GDM1 (cell line): ENCODE data around the gene CATSPER3.

ENCODE experiments used
- DNase-seq: peaks from one replicate; lab custom pipeline; 2025; lab: John Stamatoyannopoulos, UW

The CATSPER3 gene

DNA sequence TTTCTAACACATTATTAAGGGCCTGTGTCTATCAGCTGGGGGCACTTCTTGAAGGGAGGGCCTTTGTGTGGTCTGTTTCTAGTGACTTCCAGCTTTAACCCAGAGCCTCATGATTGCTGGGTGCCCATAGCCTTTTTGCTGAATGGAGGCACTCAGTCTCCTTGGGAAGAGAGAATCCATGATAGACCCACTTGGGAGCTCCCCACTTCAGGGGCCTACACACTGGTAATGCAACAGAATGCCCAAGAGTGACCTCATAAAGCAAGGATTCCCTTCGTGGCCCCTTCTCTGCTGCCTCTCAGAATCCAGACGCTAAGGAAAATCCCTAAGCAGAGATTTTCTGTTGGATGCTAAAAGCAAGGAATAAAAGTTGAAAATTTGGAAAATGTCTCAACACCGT, at the start of gene CATSPER3:
TSS of gene CATSPER3 (plus strand) at position 301 of the 400 bp plus-strand sequence. CDS start at position 386, 85 bp downstream.
- no peak for DNase-seq

DNA sequence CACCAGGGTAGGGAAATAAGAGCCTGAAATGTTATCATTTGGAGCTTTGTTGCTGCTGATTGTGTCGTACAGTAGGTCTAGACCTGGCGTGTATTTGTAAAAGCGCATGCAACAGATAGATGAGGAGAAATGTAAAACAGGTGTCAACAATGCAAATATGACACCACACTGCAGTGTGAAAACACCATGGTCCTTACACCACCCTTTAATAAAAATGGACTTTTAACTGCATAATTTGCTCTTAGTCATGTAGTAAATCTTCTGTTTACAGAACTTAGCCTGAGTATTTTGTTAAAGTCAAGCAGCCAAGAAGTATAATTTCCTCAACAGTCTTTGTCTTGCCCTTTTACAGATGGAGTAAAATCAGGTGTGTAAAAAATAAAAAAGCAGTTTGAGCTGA, 48.8 kb upstream of the CATSPER3 start:
- DNase-seq, result no peak

DNA sequence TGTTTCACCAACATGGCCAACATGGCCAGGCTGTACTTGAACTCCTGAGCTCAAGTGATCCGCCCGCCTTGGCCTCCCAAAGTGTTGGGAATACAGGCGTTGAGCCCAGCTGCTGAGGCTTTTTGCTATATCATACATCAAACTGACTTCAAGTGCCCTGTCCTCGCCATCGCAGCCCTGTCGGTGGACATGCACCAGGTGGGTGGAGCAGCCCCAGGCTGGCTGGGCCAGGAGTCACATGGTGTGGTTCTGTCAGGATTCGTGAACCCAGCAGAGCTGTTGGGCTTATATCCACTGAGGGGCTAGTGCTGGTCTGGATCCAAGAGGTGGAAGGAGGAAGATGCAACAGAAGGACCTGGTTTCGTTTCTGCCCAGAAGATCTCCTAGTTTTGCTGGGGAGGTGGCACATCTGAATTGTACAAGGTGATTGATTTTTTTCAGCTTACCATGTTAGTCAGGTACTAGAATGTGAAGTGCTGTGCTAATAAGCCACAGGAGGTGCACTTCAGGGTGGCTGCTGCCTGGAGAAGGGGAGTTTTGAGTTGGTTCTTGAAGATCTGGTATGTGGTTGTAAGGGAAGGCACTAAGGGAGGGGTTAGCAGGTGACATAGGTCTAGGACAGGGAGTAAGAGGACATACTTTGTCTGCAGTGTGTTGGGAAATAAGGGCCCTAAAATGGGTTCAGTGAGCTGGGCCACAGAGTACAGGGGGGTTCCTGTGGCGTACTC, 46.7 kb upstream of the CATSPER3 start:
- DNase-seq, result no peak

- DNase-seq, result no peak
These were observed 35.2 kb upstream of the CATSPER3 start for GRCh38 chr5:134932508-134932907.

GRCh38 chr5:134934202-134934601, 33.5 kb upstream of the CATSPER3 start:
- DNase-seq, result no peak

DNA sequence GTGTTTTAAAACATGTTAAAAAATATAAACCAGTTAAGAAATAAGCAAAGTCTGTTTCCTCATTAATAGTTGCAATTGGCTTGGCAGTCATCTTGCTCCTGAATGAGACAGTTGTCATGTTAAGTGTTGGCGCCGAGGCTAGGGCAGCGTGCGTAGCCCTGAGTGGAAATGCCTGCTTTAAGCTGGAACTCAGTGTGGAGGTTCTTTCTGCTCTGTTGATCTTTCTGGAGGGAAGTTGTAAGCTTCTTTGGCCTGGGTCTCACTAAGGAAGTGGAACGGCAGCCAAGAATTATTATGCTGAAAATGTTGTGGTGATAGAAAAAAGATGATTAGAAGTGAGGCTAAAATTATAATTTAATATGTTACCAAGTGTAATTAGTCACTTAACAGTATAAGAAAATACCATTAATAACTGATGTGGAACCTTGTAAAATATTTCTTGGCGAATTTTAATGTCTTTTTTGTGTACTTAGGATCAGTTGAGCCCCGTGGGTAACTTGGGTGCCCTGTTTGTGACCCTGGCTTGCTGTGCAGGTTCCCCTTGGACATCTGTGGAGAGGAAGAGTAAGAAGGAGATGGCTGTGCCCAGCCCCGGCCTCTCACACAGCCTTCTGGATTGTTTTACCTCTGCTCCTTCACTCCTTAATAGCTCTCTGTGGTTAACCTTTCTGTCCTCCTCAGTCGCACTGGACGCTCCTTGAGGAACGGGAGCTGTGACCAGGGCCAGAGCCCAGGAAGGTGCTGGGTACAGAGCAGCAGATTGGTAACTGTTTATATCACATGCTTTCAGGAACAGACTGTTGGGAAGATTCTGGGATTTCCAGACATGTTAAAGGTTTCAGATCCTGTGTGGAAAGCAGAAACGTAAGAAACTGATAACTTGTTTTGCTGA, 31.8 kb upstream of the CATSPER3 start:
- no peak for DNase-seq

DNA sequence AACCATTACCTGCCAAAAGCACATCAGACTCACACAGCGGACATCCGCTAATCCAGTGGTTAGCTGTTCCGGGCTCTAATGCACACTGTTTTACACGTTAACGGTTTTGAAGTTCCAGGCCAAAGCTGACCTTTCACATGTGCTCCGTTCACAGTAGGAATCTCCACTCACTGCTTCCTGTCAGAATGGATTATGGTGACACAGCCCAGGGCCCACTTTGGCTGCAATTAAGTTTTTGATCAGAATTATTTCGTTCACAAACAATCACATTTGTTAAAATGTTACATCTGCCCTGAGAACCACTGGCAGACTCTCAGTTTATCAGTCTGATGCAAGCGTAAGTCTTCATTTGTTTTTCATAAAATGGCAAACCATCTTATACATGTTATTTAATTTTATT, 30.2 kb upstream of the CATSPER3 start:
- DNase-seq, result no peak

DNA sequence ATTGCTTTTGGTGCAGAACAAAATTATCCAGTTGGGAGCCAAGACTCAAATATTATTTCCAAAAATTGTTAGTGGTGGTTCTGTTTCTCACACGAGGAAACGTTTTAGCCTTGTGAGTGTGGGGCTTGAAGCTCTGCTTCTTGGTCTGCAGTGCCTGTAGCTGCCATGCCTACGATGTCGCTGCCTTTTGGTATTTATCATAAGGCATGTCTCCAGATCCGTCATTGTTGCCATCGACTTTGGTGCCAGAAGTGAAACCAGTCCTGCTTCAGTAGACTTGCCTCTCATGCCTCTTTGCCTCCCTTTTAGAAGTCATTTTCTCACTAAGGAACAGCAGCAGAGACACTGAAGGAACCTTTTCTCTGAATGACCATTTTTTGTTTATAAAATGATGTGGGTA, 29.7 kb upstream of the CATSPER3 start:
- DNase-seq, result no peak

DNA sequence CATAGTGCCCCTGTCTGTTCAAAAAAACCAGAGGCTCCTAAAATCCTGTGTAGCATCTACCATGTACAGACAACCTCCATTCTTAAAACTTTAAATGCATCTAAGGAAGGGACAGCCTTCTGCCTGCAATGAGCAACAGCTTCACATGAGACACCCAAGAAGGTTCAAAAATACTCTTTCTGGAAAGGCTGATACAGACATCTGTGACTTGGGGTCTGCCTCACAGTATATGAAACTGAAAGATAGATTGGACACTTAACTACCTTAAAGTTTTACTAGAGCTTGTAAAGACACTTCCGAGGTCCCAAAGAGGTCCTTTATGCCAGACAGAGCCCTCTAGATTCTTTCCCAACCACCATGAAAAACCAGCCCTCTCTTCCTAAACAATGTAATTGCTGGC, 28.2 kb upstream of the CATSPER3 start:
- DNase-seq, result no peak

- DNase-seq, result no peak
These were observed 24.2 kb upstream of the CATSPER3 start for GRCh38 chr5:134943547-134943946.

GRCh38 chr5:134944630-134945029, 23.1 kb upstream of the CATSPER3 start:
- DNase-seq, result no peak

DNA sequence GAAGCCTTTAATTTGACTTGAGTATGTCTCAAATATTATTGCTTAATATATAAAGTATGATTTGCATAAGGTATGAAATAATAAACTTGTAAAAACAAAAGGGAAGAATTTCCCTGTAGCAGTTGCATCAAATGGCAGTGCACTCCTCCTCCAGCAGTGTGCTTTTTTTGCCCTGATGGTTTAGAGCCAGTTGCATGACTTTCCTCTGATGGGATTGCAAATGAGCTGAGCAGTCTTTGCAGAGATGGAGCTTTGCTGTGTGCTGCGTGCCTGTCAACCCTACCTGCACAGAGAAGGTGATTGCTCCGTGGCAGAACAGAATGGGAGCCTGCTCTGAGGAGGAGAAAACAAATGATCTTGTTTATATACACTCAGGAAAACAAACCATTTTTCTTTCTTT, 22.7 kb upstream of the CATSPER3 start:
- DNase-seq, result no peak

DNA sequence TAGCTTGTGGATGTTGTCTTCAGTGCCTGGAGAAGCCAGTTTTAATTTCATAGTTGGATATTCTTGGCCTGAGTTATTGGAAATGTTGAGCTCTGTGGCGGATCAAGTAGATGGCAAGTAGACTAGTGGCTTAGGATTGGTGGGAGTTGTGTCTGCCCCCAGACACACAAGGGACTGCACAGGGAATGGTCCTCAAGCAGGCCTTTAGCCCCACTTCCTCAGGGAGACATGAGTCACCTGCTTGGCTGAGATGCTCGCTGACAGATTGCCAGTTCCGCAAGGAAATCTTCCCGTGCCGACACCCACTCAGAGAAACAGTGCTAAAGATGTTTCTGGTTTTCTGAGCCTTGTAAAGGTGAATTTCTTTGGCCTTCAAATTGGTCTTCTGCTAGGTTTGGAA, 18.8 kb upstream of the CATSPER3 start:
- no peak for DNase-seq

DNA sequence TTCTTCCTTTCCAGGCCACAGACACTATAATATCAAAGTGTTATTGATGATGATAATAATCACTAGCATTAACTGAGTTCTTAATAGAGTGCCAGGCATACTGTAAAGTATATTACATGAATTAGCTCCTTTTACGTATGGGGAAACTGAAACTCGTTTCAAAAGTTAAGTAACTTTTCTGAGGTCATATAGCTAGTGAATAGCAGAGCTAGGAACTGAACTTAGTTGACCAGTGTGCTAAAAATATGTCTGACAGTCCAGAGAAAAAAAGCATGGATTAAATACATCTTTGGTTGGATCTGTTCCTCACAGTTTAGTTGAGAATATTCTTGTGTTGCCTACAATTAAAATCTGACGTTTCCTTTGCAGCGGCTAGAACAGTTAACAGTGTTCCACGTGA, 18.4 kb upstream of the CATSPER3 start:
- DNase-seq, result no peak

DNA sequence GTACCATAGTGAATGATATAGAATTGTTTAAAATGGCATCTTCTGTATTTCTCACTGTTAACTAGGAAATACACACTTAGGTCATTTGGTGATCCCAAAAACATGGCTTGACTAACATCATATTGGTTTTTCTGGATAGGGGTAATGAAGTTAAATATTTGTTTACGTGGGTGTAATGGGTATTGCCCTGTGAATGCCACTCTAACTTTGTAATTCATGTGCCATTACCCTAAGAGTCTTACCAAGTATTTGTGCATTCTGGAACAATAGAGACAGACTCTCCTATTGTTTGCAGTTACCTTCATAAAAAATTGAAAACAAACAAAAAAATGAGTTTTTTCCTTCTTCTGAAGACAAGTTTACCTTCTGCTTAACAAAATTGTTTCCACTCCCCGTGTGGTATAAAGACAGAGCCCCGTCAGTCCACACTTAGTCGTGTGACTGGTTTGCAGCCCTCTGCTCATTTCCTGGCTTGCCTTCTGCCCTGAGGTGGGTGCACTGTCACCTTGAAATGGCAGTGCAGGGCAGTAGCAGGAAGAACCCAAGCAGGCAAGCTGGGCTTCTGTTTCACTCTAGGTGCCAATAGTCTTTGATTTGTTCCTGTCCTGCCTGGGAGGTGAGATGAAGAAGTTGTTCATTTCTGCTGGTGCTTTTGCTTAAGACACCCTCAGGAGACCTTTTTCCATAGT, 9.6 kb upstream of the CATSPER3 start:
- DNase-seq, result no peak

- no peak for DNase-seq
These were observed 9.0 kb upstream of the CATSPER3 start for GRCh38 chr5:134958755-134959154.

DNA sequence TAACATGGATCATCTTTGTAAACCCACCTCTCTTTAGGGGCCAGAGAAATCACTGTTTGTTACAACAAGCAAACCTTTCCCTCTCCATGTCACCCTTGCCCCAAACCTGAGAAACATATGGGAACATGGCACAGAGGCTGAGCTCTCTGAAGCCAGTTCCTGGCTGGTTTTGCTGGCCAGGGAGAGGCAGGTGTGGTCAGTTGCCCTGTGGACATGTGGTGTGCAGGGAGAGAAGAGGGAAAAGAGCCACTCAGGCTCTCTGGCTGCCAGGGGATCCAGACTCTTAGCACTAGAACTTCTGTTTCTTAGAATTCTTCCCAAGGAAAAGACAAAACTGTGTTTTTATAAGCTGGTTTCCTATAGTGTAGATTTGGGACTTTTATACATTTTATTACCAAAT, 4.6 kb upstream of the CATSPER3 start:
- no peak for DNase-seq

DNA sequence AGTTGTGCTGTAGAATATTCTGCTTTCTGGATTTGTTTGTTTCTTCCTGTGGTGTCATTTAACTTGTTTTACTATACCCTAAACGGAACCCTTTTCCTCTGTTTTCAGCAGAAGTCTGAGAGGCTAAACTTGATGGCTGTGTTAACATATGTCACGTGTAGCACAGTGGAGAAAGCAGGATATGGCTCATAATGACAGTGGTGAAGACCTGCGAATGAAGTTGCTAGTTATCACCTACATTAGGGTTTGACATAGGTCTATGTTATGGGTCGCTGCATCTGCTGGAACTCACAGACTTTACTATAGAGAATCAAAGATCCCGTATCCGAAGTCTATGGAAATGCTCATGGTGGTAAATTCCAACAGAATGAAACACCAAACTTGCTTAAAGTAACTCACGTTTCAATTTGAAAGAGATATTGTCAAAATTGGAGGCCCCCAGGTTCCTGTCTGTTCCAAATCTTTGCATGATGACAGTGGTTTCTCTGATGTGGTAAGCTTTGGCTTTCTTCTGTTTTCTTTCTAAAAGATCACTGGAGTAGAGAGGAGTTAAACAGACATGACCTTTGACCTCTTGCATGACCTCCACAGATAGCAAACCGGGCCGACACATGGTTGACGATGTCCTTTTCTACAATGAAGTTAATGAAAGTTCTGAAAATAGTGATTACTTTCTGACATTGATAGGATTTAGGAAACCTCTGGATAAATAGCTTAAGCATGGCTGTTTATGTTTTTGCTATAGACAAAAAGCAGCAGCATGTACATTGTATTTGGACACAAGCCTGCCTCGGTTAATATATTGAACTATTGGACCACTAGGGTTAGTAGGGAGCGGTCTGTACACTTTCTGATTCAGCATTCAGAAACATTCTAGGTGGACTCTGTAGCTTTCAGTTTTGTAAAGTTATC, 3.1 kb upstream of the CATSPER3 start:
- no peak for DNase-seq

GRCh38 chr5:134965271-134965825, 2.4 kb upstream of the CATSPER3 start:
- no peak for DNase-seq

DNA sequence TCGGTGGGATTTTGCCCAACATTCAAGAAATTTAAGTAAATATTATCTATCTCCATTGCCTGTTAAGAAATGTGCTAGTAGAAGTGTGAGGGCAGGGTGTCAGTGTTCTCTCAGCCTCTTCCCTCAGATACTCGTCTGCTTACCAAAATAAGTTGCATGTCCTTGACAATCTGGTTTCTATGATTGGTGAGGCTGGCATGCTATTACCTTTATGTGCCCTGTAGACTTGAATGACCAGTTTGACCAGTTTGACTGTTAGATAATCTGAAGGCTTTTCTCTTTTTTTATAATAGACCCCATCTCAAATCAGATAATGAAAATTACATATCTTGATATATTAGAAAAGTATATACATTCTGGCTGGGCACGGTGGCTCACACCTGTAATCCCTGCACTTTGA, 348 bp downstream of the CATSPER3 start:
- DNase-seq, result no peak

GRCh38 chr5:134969166-134969565, 1.5 kb downstream of the CATSPER3 start:
- DNase-seq, result no peak
